ENCODE results near the gene CD40LG.

- TF ChIP-seq POLR2A (IDR thresholded peaks at IDR 0.05; ENCODE audit: low read length) (no peak), GATA1 (IDR thresholded peaks at IDR 0.05; ENCODE audit: low read depth, low read length) (no peak)
These were observed 31.6 kb downstream of the CD40LG start for GRCh38 chrX:136679531-136679930.
